ENCODE results near the gene MEMO1.

The MEMO1 gene

GRCh38 chr2:31992025-31992579 lies 18.7 kb downstream of the MEMO1 start:
- FAIRE-seq (no peak), DNase-seq (ENCODE audit: insufficient read length, low spot score) (no peak)
- no peak for TF ChIP-seq CTCF (IDR thresholded peaks at IDR 0.05; ENCODE audit: insufficient read depth, missing control alignments)

DNA sequence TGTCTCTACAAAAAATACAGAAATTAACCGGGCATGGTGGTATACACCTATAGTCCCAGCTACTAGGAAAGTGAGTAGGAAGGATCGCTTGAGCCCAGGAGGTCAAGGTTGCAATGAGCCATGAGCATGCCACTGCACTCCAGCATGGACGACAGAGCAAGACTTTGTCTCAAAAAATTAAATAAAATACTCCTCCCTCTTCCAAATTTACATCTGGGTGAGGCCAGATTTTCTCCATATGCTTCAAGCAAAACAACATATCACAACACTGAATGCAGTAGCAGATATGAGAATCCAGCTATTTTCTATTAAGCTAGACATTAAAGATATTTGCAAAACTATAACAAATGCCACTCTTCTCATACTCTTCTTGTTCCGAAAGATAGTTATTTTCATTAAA lies 20.9 kb downstream of the MEMO1 start:
- no peak for FAIRE-seq
- TF ChIP-seq CTCF (IDR thresholded peaks at IDR 0.05; ENCODE audit: insufficient read depth, missing control alignments): no peak
- no peak for DNase-seq (ENCODE audit: insufficient read length, low spot score)

DNA sequence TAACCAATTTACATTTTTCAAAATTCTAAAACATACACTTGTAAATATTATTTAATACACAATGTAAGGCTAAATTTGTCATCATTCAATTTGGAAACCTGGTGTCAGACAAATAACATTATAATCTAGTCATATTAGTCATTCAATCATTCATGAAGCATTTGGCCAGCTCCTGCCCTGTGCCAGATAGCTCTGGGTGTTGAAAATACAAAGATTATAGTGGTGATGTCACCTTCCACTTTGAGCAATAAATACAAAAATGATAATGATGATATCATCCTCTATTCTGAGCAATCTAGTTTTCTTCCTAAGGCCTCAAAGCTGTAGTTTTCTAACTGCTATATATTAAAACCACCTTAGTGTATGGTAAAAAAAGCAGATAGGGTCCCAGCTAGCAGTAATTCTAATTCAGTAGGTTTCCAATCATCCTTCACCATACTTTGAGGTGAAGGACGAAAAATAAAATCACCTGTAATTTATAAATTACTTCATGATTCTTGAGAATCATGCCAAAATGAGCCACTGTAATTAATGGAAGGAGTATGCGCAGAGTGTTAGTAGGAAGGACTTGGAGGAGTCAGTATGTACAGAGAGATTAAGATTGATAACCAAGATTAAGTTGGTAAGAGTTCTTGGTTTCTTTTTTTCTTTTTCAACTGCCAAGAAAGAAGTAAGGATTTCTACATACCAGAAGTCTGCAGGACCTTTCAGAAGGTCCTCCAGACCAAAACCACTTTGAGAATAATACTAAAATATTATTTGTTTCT lies 23.2 kb downstream of the MEMO1 start:
- DNase-seq (ENCODE audit: insufficient read length, low spot score) (no peak), FAIRE-seq (no peak)

GRCh38 chr2:31986906-31987305 lies 23.9 kb downstream of the MEMO1 start:
- no peak for DNase-seq (ENCODE audit: insufficient read length, low spot score)
- TF ChIP-seq CTCF (IDR thresholded peaks at IDR 0.05; ENCODE audit: insufficient read depth, missing control alignments): no peak
- no peak for FAIRE-seq

More for the DNA sequence above, 23.2 kb downstream of the MEMO1 start:
- no peak for TF ChIP-seq CTCF (IDR thresholded peaks at IDR 0.05; ENCODE audit: insufficient read depth, missing control alignments)

- no peak for DNase-seq (ENCODE audit: insufficient read length, low spot score)
- FAIRE-seq: no peak
- TF ChIP-seq CTCF (IDR thresholded peaks at IDR 0.05; ENCODE audit: insufficient read depth, missing control alignments): no peak
Observed at GRCh38 chr2:31983762-31984467, 26.9 kb downstream of the MEMO1 start.

GRCh38 chr2:31980674-31981356 lies 30.0 kb downstream of the MEMO1 start:
- no peak for TF ChIP-seq CTCF (IDR thresholded peaks at IDR 0.05; ENCODE audit: insufficient read depth, missing control alignments)
- no peak for DNase-seq (ENCODE audit: insufficient read length, low spot score)
- FAIRE-seq: no peak

Measured in D721Med (cell line).